Fibroblast of lung (primary cell): ENCODE results near the gene PADI1. TPM values are rescaled to one million over a fixed set of nuclear protein-coding genes. Genes with fewer than 3 reads are reported as not detected.

Experiments
- DNase-seq, 2 donors: peaks; one replicate each; pipeline versions ENCODE4 v3.0.0 to v3.0.0-alpha.2; 2010; ENCODE audit warnings: low read depth in 2 of 2
- H2AFZ ChIP-seq: 2 replicates; pipeline ENCODE4 v1.5.1; 2012; ENCODE audit warnings: low read length, control low read depth, inconsistent platforms
- H3K27ac ChIP-seq: 2 replicates; pipeline ENCODE4 v1.5.1; 2011; ENCODE audit warnings: low read length, control low read depth; ENCODE audit not compliant: insufficient read depth
- H3K27me3 ChIP-seq: 2 replicates; pipeline ENCODE4 v1.5.1; 2011; ENCODE audit warnings: mild to moderate bottlenecking, low read length; ENCODE audit not compliant: control insufficient read depth, insufficient read depth
- H3K36me3 ChIP-seq: 2 replicates; pipeline ENCODE4 v1.5.1; 2011; ENCODE audit warnings: low read length; ENCODE audit not compliant: control insufficient read depth, insufficient read depth
- H3K4me1 ChIP-seq: 2 replicates; pipeline ENCODE4 v1.5.1; 2011; ENCODE audit warnings: low read length; ENCODE audit not compliant: control insufficient read depth, insufficient read depth; ENCODE audit errors: extremely low read depth
- H3K4me2 ChIP-seq: 2 replicates; pipeline ENCODE4 v1.5.1; 2011; ENCODE audit warnings: low read length, control low read depth; ENCODE audit not compliant: insufficient read depth; ENCODE audit errors: extremely low read depth
- H3K4me3 ChIP-seq, 4 experiments: fragments of 200-600 bp in 1 of 4; sonication (generic) in 1 of 4; replicated peaks in 1 of 4; 2 replicates each; pipeline ENCODE4 v1.5.1; 2011 to 2016; ENCODE audit warnings: low read length in 4 of 4, low read depth in 3 of 4, mild to moderate bottlenecking in 3 of 4, control low read depth in 2 of 4, inconsistent platforms in 1 of 4, mixed read lengths in 1 of 4; ENCODE audit not compliant: insufficient read depth in 1 of 4; ENCODE audit errors: control extremely low read depth in 1 of 4
- H3K79me2 ChIP-seq: 2 replicates; pipeline ENCODE4 v1.5.1; 2012; ENCODE audit warnings: mild to moderate bottlenecking, low read length, inconsistent platforms; ENCODE audit not compliant: control insufficient read depth, insufficient read depth
- H3K9ac ChIP-seq: 2 replicates; pipeline ENCODE4 v1.5.1; 2011; ENCODE audit warnings: mild to moderate bottlenecking, low read length, control low read depth; ENCODE audit not compliant: insufficient read depth
- H3K9me3 ChIP-seq: 2 replicates; pipeline ENCODE4 v1.5.1; 2012; ENCODE audit warnings: low read depth, low read length; ENCODE audit not compliant: control insufficient read depth, insufficient read depth
- H4K20me1 ChIP-seq: 2 replicates; pipeline ENCODE4 v1.5.1; 2011; ENCODE audit warnings: low read length; ENCODE audit not compliant: control insufficient read depth, insufficient read depth; ENCODE audit errors: extremely low read depth
- EZH2 ChIP-seq: IDR thresholded peaks from 2 replicates; pipeline ENCODE4 v1.5.1; 2012; ENCODE audit warnings: low read length, control low read depth, mild to moderate bottlenecking; ENCODE audit errors: missing control alignments
- polyA plus RNA-seq, 2 donors: library from polyadenylated mRNA; depleted of rRNA in 1 of 2; stranded (reverse) in 1 of 2; unstranded in 1 of 2; fragments of >200 nt; gene quantifications; 2 replicates each; pipeline ENCODE4 v1.2.1, GENCODE V29; 2011 to 2012; ENCODE audit warnings: missing spikeins in 1 of 2
- total RNA-seq: library from RNA; depleted of rRNA; stranded (reverse); fragments of >200 nt; gene quantifications from 2 replicates; pipeline ENCODE4 v1.2.1, GENCODE V29; 2014
- TF ChIP-seq, protein P1 (sequence below), 2 donors: IDR thresholded peaks in 1 of 2; conservative IDR thresholded peaks in 1 of 2; 1 replicate in 1 of 2; 2 replicates in 1 of 2; pipeline ENCODE4 v1.5.1; 2011 to 2012; ENCODE audit warnings: low read length in 2 of 2, control low read depth in 1 of 2, inconsistent platforms in 1 of 2, low read depth in 1 of 2, mild to moderate bottlenecking in 1 of 2

The PADI1 gene
- total and polyA plus RNA-seq, 2 donors (not counting 1 experiment from before 2014, with no cell fraction given): not detected

GRCh38 chr1:17161926-17162800 lies 42.8 kb upstream of the PADI1 start:
- H3K9ac ChIP-seq: no peak overlapping the region
- no peak overlapping the region for H3K4me2 ChIP-seq
- no peaks in the 10 kb centered on the region for H3K27me3 ChIP-seq
- no peak overlapping the region for H2AFZ ChIP-seq
- H3K4me3 ChIP-seq: no peak overlapping the region
- DNase-seq: no peak
- no peak overlapping the region for H3K27ac ChIP-seq
- no peaks in the 10 kb centered on the region for H3K79me2 ChIP-seq
- H3K4me1 ChIP-seq: no peaks in the 10 kb centered on the region
- H3K9me3 ChIP-seq: no peaks in the 10 kb centered on the region
- TF ChIP-seq, protein P1, sequence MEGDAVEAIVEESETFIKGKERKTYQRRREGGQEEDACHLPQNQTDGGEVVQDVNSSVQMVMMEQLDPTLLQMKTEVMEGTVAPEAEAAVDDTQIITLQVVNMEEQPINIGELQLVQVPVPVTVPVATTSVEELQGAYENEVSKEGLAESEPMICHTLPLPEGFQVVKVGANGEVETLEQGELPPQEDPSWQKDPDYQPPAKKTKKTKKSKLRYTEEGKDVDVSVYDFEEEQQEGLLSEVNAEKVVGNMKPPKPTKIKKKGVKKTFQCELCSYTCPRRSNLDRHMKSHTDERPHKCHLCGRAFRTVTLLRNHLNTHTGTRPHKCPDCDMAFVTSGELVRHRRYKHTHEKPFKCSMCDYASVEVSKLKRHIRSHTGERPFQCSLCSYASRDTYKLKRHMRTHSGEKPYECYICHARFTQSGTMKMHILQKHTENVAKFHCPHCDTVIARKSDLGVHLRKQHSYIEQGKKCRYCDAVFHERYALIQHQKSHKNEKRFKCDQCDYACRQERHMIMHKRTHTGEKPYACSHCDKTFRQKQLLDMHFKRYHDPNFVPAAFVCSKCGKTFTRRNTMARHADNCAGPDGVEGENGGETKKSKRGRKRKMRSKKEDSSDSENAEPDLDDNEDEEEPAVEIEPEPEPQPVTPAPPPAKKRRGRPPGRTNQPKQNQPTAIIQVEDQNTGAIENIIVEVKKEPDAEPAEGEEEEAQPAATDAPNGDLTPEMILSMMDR (conservative IDR thresholded peaks at IDR 0.05 in 1 of 2, IDR thresholded peaks at IDR 0.05 in 1 of 2; ENCODE audit: low read depth in 1 of 2, low read length in 2 of 2): no peak
- no peak for TF ChIP-seq EZH2
- H3K36me3 ChIP-seq: no peaks in the 10 kb centered on the region
- no peaks in the 10 kb centered on the region for H4K20me1 ChIP-seq

GRCh38 chr1:17162941-17163340 lies 42.0 kb upstream of the PADI1 start:
- no peaks in the 10 kb centered on the region for H3K79me2 ChIP-seq
- H3K27ac ChIP-seq: no peak overlapping the region
- H3K9ac ChIP-seq: no peak overlapping the region
- no peaks in the 10 kb centered on the region for H3K27me3 ChIP-seq
- H3K36me3 ChIP-seq: no peaks in the 10 kb centered on the region
- H4K20me1 ChIP-seq: no peaks in the 10 kb centered on the region
- no peaks in the 10 kb centered on the region for H3K9me3 ChIP-seq
- H3K4me2 ChIP-seq: no peak overlapping the region
- TF ChIP-seq, protein P1 (conservative IDR thresholded peaks at IDR 0.05 in 1 of 2, IDR thresholded peaks at IDR 0.05 in 1 of 2; ENCODE audit: low read depth in 1 of 2, low read length in 2 of 2): no peak
- TF ChIP-seq EZH2: no peak
- H2AFZ ChIP-seq: no peak overlapping the region
- peaks cover under 1% of the 10 kb centered on the region for H3K4me1 ChIP-seq
- H3K4me3 ChIP-seq: no peak overlapping the region
- peak in 1 of 2 donors; percentile 31 for DNase-seq

DNA sequence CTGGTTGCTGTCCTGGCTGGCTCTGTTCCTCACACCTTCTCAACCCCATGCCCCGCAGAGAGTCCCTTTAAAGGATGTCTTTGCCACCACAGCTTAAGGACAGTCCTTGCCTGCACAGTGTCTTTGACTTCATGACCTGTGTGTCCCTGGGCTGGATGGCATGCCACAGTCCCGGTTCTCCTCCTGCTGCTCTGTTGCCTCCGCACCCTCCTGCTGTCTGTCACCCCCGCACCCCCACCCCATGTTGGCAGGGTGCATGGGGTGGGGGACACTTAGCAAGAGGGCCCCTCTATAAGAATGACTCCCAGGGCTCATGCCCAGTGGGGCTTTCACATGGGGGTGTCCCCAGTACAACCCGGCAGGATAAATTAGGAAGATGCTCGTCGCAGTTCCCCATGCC lies 41.6 kb upstream of the PADI1 start:
- no peak for DNase-seq
- no peak overlapping the region for H3K4me3 ChIP-seq
- H3K4me2 ChIP-seq: no peak overlapping the region
- no peak overlapping the region for H2AFZ ChIP-seq
- no peaks in the 10 kb centered on the region for H3K27me3 ChIP-seq
- H3K79me2 ChIP-seq: no peaks in the 10 kb centered on the region
- H3K9ac ChIP-seq: no peak overlapping the region
- H3K27ac ChIP-seq: no peak overlapping the region
- peaks cover 5% of the 10 kb centered on the region for H3K4me1 ChIP-seq
- no peaks in the 10 kb centered on the region for H3K9me3 ChIP-seq
- no peaks in the 10 kb centered on the region for H4K20me1 ChIP-seq
- TF ChIP-seq, protein P1 (conservative IDR thresholded peaks at IDR 0.05 in 1 of 2, IDR thresholded peaks at IDR 0.05 in 1 of 2; ENCODE audit: low read depth in 1 of 2, low read length in 2 of 2): no peak
- no peak for TF ChIP-seq EZH2
- H3K36me3 ChIP-seq: no peaks in the 10 kb centered on the region
